Mammary epithelial cell (primary cell): Measurements from ENCODE around the gene NUP93.
"Not testable (repeated sequence)": the region's sequence is repeated elsewhere in the genome, so short reads cannot be mapped to it uniquely, and the experiment has no call there.

Experiments
- CTCF ChIP-seq, 2 donors: IDR thresholded peaks in 1 of 2; conservative IDR thresholded peaks in 1 of 2; 2 replicates each; pipeline ENCODE4 v1.5.1; 2011 to 2012; ENCODE audit warnings: inconsistent platforms in 2 of 2, low read length in 2 of 2, mild to moderate bottlenecking in 2 of 2, control low read depth in 1 of 2, low read depth in 1 of 2; ENCODE audit not compliant: insufficient read depth in 1 of 2; ENCODE audit errors: extremely low read depth in 1 of 2
- EZH2 ChIP-seq: IDR thresholded peaks from 2 replicates; pipeline ENCODE4 v1.6.1; 2012; ENCODE audit warnings: low read length, inconsistent platforms, borderline replicate concordance

GRCh38 chr16:56807676-56808067, 77.7 kb downstream of the NUP93 start:
- TF ChIP-seq CTCF (conservative IDR thresholded peaks at IDR 0.05 in 1 of 2, IDR thresholded peaks at IDR 0.05 in 1 of 2; ENCODE audit: extremely low read depth in 1 of 2, insufficient read depth in 1 of 2, low read depth in 1 of 2, low read length in 2 of 2); EZH2: not testable (repeated sequence)
